HepG2 (cell line): Measurements from ENCODE around the gene KCNK7. TPM values are rescaled to one million over a fixed set of nuclear protein-coding genes. Genes with fewer than 3 reads are reported as not detected.

Experiments
- ARID4A ChIP-seq: sonication (generic); formaldehyde crosslinking; IDR thresholded peaks from 2 replicates; pipeline ENCODE4 v1.5.0; 2020; ENCODE audit warnings: mild to moderate bottlenecking, missing genetic modification reagents, borderline replicate concordance
- ELF1 ChIP-seq: sonication (generic); formaldehyde crosslinking; IDR thresholded peaks from 2 replicates; pipeline ENCODE4 v1.4.0; 2020; ENCODE audit warnings: missing genetic modification reagents
- HNF4A ChIP-seq: sonication (generic); formaldehyde crosslinking; IDR thresholded peaks from 2 replicates; pipeline ENCODE4 v1.4.0; 2020; ENCODE audit warnings: missing genetic modification reagents
- HOXA7 ChIP-seq: sonication (generic); formaldehyde crosslinking; IDR thresholded peaks from 2 replicates; pipeline ENCODE4 v1.8.1; 2022; ENCODE audit warnings: mild to moderate bottlenecking, missing genetic modification reagents, moderate library complexity
- KDM6A ChIP-seq: IDR thresholded peaks from 2 replicates; pipeline ENCODE4 v1.6.1; 2016; ENCODE audit warnings: low read depth
- KLF15 ChIP-seq: sonication (generic); formaldehyde crosslinking; IDR thresholded peaks from 2 replicates; pipeline ENCODE4 v1.8.1; 2023; ENCODE audit warnings: borderline replicate concordance, mild to moderate bottlenecking, inconsistent platforms, missing genetic modification reagents, mixed read lengths
- NR2C2 ChIP-seq: sonication (generic); formaldehyde crosslinking; IDR thresholded peaks from 2 replicates; pipeline ENCODE4 v1.4.0; 2020; ENCODE audit warnings: missing genetic modification reagents, mild to moderate bottlenecking, moderate library complexity, borderline replicate concordance
- RBM22 ChIP-seq: fragments of 200-400 bp; formaldehyde crosslinking; optimal IDR thresholded peaks from 2 replicates; pipeline ENCODE3; 2017; ENCODE audit warnings: mild to moderate bottlenecking, low read length, moderate library complexity
- RCOR2 ChIP-seq: IDR thresholded peaks from 2 replicates; pipeline ENCODE4 v1.6.1; 2016; ENCODE audit warnings: missing biosample characterization, missing genetic modification reagents
- SMAD1 ChIP-seq: sonication (generic); formaldehyde crosslinking; IDR thresholded peaks from 2 replicates; pipeline ENCODE4 v1.4.0; 2020; ENCODE audit warnings: missing genetic modification reagents, low read depth, mild to moderate bottlenecking, borderline replicate concordance
- TEAD3 ChIP-seq: optimal IDR thresholded peaks from 2 replicates; pipeline ENCODE3; 2016; ENCODE audit warnings: borderline replicate concordance
- ZFX ChIP-seq: sonication (generic); formaldehyde crosslinking; IDR thresholded peaks from 2 replicates; pipeline ENCODE4 v1.4.0; 2020; ENCODE audit warnings: mild to moderate bottlenecking, low read depth, missing genetic modification reagents, moderate library complexity
- ZNF138 ChIP-seq: sonication (generic); formaldehyde crosslinking; IDR thresholded peaks from 2 replicates; pipeline ENCODE4 v1.5.0; 2020; ENCODE audit warnings: mild to moderate bottlenecking, low read depth, missing genetic modification reagents
- ZNF331 ChIP-seq: sonication (generic); formaldehyde crosslinking; IDR thresholded peaks from 2 replicates; pipeline ENCODE4 v1.4.0; 2020; ENCODE audit warnings: missing genetic modification reagents
- ZNF484 ChIP-seq: sonication (generic); formaldehyde crosslinking; IDR thresholded peaks from 2 replicates; pipeline ENCODE4 v1.5.1; 2020; ENCODE audit warnings: mild to moderate bottlenecking, low read depth, missing genetic modification reagents, borderline replicate concordance
- ZNF607 ChIP-seq: sonication (generic); formaldehyde crosslinking; IDR thresholded peaks from 2 replicates; pipeline ENCODE4 v1.5.1; 2020; ENCODE audit warnings: missing genetic modification reagents, mild to moderate bottlenecking, borderline replicate concordance
- ZSCAN12 ChIP-seq: sonication (generic); formaldehyde crosslinking; IDR thresholded peaks from 2 replicates; pipeline ENCODE4 v1.9.0; 2021; ENCODE audit warnings: mild to moderate bottlenecking, missing genetic modification reagents
- polyA plus RNA-seq, 8 experiments: library from polyadenylated mRNA; depleted of rRNA in 3 of 8; stranded (reverse) in 7 of 8; unstranded in 1 of 8; fragments of >200 nt; fragmentation: Illumina TruSeq in 4 of 8; extraction: Trizol in 4 of 8; gene quantifications; 2 replicates each; pipeline versions ENCODE4 v1.2.1 to v1.2.3, GENCODE V29; 2011 to 2016; ENCODE audit warnings: low read depth in 4 of 8, missing spikeins in 1 of 8, mixed read lengths in 1 of 8; ENCODE audit not compliant: insufficient read depth in 1 of 8
- total RNA-seq, 5 experiments: library from RNA; depleted of rRNA; stranded (reverse); fragments of >200 nt; fragmentation: Illumina TruSeq; extraction: Trizol; gene quantifications; 2 replicates each; pipeline ENCODE4 v1.2.3, GENCODE V29; 2016; ENCODE audit warnings: low read depth in 1 of 5
- TF ChIP-seq, protein P1 (sequence below): conservative IDR thresholded peaks from 2 replicates; pipeline ENCODE4 v1.6.1; 2018; ENCODE audit warnings: missing genetic modification reagents
- TF ChIP-seq, protein P2 (sequence below): sonication (generic); formaldehyde crosslinking; IDR thresholded peaks from 2 replicates; pipeline ENCODE4 v1.8.0; 2022; ENCODE audit warnings: missing genetic modification reagents, mild to moderate bottlenecking, inconsistent platforms, borderline replicate concordance
- TF ChIP-seq, protein P3 (sequence below): sonication (generic); formaldehyde crosslinking; IDR thresholded peaks from 2 replicates; pipeline ENCODE4 v1.4.0; 2020; ENCODE audit warnings: missing genetic modification reagents, borderline replicate concordance

The KCNK7 gene
- total and polyA plus RNA-seq, 2 of the 13 experiments (the other 11 are each of a cell fraction or from before 2014, with no cell fraction given) = 0.11 TPM; not detected in 1

GRCh38 chr11:65555693-65556231 is 39.8 kb downstream of the KCNK7 start (continued):
- TF ChIP-seq ZNF484 (CRISPR knock-in tag) (no peak), KDM6A (no peak), KLF15 (CRISPR knock-in tag) (no peak), HNF4A (peak; percentile 31; the same call in 1 of the 2 replicates), TEAD3 (CRISPR knock-in tag) (peak; percentile 56), ZNF607 (CRISPR knock-in tag) (no peak), SMAD1 (CRISPR knock-in tag) (no peak), ARID4A (CRISPR knock-in tag) (no peak; the same call in 1 of the 2 replicates), ZSCAN12 (CRISPR knock-in tag) (no peak), HOXA7 (CRISPR knock-in tag) (no peak), RCOR2 (CRISPR knock-in tag) (no peak), RBM22 (no peak), ZFX (CRISPR knock-in tag) (no peak), ZNF138 (no peak), NR2C2 (CRISPR knock-in tag) (0 out of 2 replicates have a peak, but pooled peaks have one; percentile 43), ELF1 (CRISPR knock-in tag) (no peak), ZNF331 (CRISPR knock-in tag) (peak; percentile 34; the same call in 1 of the 2 replicates)
- TF ChIP-seq, protein P1, sequence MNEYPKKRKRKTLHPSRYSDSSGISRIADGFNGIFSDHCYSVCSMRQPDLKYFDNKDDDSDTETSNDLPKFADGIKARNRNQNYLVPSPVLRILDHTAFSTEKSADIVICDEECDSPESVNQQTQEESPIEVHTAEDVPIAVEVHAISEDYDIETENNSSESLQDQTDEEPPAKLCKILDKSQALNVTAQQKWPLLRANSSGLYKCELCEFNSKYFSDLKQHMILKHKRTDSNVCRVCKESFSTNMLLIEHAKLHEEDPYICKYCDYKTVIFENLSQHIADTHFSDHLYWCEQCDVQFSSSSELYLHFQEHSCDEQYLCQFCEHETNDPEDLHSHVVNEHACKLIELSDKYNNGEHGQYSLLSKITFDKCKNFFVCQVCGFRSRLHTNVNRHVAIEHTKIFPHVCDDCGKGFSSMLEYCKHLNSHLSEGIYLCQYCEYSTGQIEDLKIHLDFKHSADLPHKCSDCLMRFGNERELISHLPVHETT = 0 out of 2 replicates have a peak, but pooled peaks have one; percentile 17
- TF ChIP-seq, protein P2, sequence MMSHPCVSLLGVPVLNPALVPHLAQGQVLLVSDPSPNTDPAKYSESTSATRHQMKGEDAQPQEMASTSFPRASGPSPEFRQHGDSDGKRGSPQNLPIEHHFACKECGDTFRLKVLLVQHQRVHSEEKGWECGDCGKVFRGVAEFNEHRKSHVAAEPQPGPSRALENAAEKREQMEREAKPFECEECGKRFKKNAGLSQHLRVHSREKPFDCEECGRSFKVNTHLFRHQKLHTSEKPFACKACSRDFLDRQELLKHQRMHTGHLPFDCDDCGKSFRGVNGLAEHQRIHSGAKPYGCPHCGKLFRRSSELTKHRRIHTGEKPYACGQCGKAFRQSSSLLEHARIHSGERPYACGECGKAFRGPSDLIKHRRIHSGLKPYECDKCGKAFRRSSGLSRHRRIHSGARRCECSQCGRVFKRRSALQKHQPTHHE (CRISPR knock-in tag) = no peak
- TF ChIP-seq, protein P3, sequence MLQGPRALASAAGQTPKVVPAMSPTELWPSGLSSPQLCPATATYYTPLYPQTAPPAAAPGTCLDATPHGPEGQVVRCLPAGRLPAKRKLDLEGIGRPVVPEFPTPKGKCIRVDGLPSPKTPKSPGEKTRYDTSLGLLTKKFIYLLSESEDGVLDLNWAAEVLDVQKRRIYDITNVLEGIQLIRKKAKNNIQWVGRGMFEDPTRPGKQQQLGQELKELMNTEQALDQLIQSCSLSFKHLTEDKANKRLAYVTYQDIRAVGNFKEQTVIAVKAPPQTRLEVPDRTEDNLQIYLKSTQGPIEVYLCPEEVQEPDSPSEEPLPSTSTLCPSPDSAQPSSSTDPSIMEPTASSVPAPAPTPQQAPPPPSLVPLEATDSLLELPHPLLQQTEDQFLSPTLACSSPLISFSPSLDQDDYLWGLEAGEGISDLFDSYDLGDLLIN (CRISPR knock-in tag) = 0 out of 2 replicates have a peak, but pooled peaks have one; percentile 32
